ENCODE measurements around the gene BHLHE41.

The BHLHE41 gene

DNA sequence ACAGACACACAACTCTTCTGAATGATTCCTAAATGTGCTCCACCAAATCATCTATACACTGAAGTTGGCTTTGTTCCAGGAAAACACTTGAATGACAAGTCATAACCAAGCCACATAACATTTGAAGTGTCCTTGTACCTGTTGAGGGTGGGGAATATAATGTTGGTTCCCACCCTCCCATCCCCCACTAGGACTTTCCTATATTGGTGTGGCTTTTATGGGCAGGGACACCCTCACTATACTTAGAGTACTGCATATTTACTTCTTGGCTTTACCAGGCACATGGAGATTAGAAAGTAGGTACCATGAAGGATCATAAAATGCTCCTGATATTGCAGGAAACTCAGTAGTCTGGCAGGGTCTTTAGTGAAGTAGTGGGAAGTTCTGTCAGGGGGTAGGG lies 9.7 kb upstream of the BHLHE41 start:
- no peak for DNase-seq (ENCODE audit: low read depth in 2 of 2)

DNA sequence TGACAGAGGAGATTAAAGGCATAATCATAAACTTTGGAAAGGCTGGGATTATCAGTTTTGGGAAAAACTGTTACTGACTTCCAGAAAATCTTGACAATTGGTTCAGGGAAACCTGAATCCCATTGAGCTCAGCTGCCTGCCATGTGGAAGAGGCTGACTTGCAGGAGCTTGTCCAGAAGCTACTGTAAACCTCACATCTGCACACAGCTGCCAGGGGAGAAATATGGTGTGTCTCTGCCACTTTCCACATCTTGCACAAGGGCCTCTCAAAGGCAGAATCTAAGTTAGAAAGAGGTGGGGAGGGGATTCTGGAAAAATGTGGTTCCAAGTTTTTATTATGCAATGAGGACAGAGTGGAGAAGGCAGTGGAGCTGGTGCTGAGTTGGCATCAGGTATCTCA lies 8.7 kb upstream of the BHLHE41 start:
- DNase-seq (ENCODE audit: low read depth in 2 of 2): no peak

DNA sequence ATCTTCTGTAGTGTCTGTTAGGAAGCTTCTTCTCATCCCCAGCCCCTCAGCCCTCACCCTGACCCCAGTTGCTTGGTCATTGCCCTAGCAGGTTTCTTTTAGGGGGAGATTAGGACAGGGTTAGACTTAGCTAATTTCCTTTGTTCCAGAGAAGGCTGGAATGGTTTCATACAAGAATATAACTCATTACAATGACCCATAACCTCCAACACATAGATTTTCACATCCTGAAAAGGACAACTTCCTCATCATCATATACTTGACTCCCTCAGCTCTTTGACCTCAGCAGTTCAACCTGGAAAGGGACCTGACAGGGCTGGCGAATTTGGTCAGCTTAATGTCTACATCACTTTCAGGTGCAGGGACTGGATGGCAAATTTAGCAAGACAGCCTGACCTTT lies 8.0 kb upstream of the BHLHE41 start:
- no peak for DNase-seq (ENCODE audit: low read depth in 2 of 2)

DNA sequence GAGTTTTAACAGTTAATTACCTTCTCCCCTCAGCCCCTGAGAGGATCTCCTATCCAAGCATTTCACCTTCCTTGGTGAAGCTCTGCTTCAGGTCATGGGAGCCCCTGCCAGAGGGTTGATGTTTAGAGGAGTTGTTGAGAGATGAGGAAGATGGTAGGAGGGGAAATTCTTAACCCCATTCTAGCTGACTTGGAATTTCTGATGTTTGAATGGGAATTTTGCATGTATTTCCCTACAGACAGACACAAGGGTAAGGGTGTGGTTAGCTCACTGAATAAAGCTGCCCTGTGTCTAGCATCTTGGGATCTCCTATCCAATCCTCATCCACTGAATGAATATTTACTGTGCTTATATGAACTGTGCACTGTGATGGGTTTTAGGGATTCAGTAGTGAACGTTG lies 7.1 kb upstream of the BHLHE41 start:
- DNase-seq (ENCODE audit: low read depth in 2 of 2): no peak

DNA sequence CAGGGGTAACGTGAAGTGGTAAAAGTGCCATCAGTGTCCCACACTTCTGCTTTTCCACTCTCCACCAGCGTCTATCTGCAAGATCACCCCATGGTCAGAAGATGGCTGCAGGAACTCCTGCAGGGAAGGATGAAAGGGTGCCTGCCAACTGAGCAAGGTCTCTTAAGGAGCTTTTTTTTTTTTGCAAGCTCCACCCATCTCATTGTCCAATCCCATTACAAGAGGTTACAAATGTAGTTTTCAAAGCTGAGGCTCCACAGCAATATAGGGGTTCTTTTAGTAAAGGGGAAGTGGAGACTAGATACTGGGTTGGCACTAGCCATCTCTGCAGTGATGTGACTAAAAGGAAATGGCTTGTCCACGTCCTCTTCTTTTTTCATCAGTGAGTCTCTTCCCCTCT lies 5.9 kb upstream of the BHLHE41 start:
- no peak for DNase-seq (ENCODE audit: low read depth in 2 of 2)

DNA sequence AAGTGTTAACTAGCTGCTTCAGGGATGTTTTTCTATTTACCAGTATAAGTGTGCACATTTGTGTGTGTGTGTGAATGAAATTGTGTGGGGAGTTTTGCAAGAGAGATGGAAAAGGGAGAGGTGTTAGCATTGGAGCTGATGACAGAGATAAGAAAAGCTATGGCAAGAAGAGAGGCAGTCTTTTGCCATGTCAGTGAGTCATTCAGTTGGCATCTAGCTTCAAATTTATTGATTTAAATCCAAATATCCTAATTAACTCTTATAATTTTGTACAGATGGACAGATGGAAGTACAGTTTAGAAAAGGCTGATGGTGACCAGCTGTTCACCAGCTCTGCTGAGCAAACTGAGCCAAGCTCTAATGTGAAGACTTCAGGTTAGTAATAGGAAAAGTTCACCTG lies 3.3 kb upstream of the BHLHE41 start:
- DNase-seq (ENCODE audit: low read depth in 2 of 2): no peak

DNA sequence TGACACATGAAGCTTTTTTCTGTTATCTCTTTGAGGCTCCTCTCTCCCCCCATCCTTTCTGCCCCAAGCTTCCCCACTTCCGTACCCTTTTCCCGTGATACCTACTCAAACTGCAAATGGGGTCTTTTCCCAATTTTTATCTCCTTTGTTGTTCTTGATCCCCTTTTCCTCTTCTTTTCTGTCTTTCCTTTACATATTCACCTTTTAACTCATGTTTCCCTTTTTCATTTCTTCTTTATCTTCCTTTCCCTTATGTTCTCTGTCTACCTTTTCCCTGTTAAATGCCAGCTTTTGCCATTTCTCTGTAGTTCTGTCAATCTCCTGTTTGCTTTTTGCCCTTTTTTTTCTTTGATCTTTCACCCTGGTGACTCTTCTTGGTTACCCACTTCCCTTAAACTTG lies 2.6 kb upstream of the BHLHE41 start:
- DNase-seq (ENCODE audit: low read depth in 2 of 2): no peak

DNA sequence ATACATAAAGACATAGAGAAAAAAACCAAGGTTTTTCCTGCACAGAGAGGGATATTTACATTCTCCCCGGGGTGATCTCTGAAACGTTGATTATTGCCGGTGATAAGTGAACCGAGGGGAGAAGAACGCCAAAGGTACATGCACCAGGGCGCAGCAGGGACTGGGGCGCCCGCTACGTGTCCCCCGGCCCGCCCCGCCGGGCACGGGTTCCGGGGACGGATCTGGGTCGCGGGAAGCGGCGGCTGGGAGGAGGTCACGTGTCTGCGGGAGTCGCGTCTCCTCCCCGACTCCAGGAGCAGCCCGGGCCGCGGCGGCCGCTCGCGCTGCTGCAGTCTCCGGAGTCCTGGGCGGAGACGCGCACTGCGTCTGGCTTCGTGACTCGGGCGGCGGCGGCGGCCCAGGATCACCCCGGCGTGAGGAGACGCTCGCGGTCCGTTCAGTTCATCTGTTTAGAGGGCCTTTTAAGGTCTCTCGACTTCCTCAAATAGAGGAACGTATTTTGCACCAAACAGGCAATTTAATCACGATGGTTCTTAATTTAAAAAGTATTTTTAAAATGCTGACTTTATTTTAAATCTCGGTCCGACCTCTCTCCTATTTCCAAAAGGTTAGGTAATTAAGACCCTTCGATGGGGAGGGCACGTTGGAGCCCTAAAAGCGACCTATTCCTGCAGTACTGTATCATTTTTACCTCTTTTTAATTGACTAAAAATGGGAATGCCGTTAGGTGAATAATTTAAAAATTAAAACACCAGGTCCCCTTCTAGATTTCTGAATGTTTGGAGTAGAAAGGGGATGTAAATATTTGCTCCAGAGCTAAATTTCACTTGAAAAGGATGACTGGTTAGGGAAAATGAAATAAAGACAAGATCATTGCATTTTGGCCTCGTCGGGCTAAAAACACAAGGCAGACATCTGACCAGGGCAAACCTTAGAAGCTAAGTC lies 1.8 kb upstream of the BHLHE41 start:
- no peak for DNase-seq (ENCODE audit: low read depth in 2 of 2)

DNA sequence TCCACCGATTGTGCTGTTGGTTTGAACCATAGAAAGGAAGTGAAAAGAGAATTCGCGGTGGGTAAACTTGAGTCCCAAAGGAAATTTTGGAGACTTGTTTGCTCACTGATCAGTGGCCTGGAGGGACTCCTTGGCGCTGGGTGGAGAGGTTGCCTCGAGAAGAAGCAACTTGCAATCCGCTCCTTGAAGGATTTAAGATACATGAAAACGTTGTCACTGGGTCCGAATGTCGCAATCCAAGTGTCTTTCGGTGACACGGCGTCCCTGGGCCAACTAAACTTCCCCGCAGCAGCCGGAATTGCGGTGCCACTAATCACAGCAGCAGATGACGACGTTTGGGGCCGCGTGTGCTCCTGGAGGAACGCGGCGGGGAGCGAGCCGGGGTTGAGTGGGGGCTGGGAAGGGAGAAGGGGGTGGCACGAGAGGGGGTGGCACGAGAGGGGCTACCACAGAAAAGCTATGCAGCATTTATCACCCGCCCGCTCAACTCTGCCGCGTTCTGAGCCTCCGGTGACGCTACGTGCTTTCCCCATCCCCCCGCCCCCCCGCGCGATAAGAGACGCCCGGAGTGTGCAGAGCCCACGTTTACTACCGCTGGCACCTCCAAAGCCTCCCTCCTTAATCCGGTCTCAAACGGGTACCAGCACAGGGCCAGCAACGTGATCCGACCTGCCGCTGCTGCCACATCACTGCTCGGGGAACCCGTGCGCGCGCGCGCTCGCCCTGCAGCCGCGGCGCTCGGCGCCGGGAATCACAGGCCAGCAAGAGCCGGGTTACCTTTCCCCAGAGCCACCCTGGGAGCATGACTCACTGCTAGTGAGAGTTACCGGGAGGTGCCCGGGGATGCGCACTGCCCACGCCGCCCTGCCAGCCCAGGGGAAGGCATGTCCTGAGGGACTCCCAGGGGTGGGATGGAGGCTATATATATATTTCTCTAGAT lies 833 bp upstream of the BHLHE41 start:
- DNase-seq (ENCODE audit: low read depth in 2 of 2): no peak

DNA sequence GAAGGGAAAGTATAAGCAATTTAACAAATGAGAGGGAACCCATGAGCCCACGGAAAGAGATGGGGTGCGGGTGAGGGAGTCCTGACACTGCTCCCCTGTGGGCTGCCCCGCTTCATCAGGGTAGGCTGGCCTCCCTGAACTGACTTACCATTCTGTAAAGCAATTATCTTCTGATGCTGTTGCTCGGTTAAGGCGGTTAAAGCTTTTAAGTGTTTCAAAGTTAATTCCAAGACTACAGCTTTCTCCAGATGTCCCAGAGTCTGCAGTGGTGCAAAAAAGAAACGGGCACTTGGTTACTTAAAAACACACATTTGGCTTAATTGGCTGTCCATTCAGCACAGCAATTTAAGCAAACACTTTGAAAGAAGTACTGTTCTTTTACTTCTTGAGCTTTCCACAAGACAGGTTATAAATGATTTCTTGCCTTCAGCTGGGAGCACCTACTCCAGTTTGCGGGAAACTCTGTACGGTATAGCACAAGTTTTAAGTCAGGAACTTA lies 1.3 kb downstream of the BHLHE41 start:
- no peak for DNase-seq (ENCODE audit: low read depth in 2 of 2)

DNA sequence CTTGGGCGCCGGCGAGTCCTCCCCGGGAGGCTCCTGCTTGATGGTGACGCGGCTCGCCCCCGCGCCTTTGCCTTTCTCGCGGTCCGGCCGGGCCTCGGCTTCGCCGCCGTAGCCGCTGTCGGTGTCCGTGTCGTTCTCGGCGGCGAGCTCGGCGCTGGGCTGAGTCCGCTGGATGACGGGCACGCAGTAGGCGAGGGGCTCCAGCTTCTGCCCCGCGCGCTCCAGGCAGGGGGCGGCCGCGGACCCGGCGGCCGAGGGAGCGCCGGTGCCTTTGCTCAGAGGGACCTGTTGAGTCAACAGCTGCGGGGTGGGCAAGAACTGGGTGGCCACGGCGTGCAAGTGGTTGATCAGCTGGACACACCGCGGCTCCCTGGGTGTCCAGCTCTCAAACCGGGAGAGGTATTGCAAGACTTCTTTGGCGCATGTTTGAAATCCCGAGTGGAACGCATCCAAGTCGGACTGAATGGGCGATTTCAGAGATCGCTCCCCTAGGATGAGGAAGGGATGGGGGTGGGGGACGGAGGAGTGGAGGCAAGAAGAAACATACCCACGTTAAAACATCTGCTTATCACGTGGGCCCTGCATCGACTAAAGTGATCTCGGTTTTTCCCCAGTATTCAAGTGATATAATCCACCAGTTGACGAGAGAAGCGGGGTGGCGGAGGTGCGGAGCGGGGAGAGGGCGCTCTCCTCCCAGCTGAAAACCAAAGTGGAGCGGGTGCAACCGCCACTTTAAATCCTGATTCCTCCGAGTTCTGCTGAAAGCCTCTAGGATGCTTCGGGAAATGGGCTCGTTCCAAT lies 2.0 kb downstream of the BHLHE41 start:
- DNase-seq (ENCODE audit: low read depth in 2 of 2): no peak

DNA sequence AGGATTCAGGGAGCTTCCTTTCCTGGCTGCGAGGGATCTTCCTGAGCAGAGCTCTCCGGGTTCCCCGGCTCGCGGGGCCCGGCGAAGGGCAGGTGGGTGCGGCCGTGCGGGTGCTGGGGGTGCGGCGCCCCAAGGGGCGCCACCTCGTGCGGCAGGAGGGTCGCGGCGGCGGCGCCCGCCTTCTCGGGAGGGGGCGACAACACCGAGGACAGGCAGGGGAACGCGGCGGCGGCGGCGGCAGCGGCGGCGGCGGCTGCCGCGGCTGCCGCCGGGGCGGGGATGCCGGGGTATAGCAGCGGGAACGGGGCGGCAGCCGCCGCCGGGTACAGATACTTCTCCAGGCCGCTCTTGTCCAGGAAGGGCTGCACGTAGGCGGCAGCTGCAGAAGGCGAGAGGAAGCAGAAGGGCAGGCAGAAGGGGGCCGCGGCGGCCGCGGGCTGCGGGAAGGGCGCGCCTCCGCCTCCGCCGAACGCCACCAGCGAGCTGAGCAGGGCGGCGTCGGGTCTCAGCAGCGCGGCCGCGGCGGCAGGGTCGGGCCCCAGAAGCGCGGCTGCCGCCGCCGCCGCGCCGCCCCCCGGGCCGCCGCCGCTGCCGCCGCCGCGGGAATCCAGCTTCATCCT lies 2.7 kb downstream of the BHLHE41 start:
- DNase-seq (ENCODE audit: low read depth in 2 of 2): no peak

DNA sequence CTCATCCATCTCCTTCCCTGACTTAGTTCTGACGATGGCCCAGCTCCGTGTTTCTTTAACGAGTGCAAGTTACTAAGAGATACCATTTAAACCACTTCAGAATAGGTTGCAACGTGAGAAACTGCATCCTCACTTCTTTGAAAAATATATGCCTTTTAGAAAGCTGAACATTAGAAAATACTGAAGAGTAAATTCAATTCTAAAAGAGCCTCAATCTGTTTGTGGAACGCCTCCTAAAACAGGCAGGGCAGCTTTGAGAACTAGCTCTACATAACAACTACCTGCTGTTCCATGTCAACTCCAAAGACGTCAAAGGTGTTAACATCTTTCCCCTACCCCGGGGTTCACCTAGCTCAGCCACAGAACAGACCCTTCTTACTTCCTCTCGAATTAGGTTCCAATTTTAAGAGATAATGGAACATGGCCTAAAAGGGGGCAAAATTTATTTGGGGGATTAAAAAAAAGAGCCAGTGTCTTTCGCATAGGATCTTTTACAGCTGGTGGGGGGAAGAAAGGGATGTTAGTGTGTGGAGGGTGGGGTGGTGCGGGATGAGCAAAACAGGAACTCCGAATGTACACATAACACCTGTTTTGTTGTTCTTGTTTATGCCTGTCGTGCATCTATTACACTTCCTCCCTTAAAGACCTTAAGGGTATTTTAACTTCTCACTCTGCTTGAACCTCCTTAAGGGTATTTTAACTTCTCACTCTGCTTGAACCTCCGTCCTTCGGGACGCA lies 3.3 kb downstream of the BHLHE41 start:
- no peak for DNase-seq (ENCODE audit: low read depth in 2 of 2)

DNA sequence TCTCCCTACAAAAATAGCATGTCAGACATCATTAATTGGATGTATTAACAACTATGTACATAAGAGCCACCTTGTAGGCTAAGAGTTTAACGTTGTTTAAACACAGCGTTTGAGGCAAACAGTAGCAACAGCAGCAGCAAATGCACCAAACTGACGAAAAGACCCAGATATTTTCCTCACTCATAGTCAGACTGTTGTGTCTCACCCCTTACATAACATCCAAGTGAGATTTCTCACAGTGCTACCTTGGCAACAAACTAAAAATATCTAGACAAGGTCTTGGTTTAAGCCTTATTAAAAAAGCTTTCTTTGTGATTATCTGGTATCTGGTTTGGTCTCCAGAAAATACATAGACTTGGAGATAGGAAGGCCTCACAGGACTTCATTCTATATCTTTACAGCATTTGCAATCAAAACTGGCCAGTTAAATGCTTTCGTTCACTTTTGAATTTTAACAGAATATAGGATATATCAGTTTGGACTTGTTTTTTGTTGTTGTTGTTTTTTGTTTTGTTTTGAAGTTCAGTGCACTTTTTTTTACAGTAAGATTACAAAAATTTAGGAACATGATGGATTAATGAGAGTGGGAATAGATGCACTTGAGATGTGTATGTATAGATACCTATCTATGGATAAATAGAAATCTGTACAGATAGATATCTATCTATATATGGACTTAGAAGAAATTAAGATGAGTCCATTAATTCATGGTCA lies 4.1 kb downstream of the BHLHE41 start:
- no peak for DNase-seq (ENCODE audit: low read depth in 2 of 2)

DNA sequence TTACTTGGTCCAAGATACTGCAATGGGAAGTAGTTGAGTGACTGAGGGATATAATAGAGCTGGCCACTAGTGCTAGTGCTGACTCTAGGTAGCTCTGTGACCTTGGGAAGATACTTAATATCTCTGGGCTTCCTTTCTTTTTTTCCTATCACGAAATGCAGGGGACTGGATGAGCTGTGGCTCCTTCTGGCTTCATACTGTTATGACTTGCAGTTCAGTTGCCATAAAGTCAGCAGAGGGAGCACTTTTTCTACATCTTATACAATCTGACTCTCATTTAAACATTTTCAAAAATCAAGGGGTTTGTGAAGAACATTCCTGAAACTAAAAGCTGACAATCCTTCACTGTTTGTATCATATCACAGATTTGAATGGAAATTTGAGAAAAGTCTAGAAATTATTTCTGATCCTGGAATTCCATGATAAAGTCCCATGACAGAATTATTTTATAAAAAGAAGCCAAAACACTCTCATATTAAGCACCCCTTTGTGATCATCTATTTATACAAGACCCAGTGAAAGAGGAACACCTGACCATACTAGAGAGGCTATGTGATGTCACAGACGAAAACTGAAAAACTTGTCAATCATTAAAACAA lies 5.3 kb downstream of the BHLHE41 start:
- DNase-seq (ENCODE audit: low read depth in 2 of 2): no peak

DNA sequence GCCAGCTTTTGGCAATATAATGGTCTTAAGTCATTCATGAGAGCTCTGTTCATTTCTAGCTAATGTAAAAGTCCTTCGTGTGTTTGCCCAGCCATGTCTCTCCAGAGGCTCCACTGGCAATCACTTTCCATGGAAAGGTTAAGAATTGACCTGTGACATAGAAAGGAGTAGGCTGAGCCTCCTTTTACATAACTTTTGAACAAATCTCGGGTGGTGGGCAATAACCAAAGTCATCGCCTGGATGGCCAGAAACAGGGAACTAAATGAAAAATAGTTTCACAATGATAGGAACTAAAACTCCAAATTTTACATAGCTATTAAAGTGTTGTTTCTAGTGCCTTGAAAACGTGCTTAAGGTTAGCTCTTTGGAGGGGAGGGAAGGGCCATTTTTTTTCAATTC lies 6.5 kb downstream of the BHLHE41 start:
- no peak for DNase-seq (ENCODE audit: low read depth in 2 of 2)

DNA sequence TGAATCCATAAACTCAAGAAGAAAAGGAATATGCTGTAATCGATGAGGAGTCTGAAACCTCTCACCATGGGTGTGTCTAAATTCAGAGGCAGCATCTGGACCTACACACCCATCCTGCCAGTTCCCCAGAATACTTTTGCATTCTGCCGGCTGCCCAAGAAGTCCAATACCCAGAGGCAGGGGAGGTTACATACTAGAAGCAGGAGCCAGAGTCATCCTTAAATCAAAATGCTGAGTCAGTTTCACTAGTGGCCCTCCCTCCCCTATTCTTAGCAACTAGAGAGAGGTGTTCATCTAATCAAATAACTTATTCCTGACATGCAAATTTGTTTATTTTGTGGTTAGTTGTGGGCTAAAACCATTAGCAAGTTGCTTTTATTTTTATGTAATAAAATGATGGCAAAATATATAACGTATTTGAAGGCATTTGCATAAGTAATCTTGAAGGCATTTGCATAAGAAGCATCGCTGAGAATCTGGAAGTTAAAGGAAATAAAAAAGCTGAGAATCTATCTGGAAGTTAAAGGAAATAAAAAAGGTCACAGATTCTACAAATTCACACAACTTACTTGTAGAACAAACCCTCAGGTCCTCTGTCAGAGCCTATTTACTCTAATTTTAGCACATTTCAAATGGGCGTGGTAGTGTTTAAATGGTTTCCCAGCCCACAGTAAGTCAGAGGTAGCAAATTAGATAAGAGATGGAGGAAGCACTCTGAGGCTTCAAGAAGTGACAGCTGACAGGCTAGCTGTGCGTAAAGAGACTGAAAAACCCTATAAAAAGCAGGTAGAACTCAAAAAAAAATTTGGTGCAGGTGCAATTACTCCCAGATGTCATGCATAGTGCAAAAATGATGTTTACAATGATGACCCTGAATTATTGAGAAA lies 7.8 kb downstream of the BHLHE41 start:
- no peak for DNase-seq (ENCODE audit: low read depth in 2 of 2)

DNA sequence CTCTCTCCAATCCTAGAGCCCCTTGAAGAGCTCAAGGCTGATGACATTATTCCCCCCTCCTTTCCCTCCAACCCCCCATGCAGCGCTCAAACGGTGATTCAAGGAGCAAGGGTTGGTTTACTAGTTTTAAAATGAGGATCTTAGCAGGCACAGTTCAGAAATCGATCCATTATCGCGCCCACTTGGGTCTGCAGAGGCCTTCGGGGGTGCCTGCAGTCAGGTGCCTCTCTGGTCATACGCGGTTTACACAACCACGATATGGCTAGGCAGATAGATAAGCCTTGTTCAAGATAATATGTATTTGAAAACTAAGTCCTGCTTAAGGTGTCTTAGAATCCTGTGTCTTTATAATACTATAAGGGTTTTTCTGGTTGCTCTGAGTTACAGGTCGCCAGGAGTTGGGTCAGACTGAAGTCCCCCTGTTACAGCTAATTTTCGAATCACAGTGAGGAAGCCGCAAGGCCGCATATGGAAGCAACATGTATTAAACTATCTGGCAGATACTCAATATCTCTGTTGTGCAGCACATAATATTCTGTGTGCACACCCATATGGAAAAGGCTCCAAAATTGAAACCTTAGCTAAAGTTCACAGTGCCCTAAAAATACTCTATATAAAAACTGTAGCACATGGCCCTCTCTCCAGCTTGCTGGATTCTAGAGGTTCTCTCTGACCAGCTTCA lies 10.0 kb downstream of the BHLHE41 start:
- no peak for DNase-seq (ENCODE audit: low read depth in 2 of 2)

All from stimulated activated CD4-positive, alpha-beta T cell treated with anti-CD3 and anti-CD28 coated beads, Interleukin-4, amount 100 ng/mL, for 48 hours (primary cell).